Measurements from ENCODE around the gene NRL.

DNA sequence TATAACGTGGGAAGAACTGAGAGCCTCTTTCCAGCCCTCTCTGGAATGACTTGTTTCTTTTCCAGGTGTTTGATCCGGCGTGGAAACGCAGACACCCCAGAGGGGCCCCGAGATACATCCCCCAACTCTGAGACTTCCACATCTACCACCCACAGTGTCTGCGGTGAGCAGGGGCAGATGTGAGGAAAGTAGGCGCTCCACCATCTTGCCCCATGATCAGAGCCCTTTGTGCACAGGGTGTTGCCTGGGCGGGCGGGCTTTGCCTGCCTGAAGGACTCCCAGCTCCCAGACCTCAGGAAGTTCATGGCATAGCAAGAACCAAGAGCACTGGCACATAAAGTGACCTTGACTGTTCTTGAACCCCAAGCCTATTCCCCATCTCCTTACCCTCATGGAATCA, 60.1 kb downstream of the NRL start:
- TF ChIP-seq, protein P1, sequence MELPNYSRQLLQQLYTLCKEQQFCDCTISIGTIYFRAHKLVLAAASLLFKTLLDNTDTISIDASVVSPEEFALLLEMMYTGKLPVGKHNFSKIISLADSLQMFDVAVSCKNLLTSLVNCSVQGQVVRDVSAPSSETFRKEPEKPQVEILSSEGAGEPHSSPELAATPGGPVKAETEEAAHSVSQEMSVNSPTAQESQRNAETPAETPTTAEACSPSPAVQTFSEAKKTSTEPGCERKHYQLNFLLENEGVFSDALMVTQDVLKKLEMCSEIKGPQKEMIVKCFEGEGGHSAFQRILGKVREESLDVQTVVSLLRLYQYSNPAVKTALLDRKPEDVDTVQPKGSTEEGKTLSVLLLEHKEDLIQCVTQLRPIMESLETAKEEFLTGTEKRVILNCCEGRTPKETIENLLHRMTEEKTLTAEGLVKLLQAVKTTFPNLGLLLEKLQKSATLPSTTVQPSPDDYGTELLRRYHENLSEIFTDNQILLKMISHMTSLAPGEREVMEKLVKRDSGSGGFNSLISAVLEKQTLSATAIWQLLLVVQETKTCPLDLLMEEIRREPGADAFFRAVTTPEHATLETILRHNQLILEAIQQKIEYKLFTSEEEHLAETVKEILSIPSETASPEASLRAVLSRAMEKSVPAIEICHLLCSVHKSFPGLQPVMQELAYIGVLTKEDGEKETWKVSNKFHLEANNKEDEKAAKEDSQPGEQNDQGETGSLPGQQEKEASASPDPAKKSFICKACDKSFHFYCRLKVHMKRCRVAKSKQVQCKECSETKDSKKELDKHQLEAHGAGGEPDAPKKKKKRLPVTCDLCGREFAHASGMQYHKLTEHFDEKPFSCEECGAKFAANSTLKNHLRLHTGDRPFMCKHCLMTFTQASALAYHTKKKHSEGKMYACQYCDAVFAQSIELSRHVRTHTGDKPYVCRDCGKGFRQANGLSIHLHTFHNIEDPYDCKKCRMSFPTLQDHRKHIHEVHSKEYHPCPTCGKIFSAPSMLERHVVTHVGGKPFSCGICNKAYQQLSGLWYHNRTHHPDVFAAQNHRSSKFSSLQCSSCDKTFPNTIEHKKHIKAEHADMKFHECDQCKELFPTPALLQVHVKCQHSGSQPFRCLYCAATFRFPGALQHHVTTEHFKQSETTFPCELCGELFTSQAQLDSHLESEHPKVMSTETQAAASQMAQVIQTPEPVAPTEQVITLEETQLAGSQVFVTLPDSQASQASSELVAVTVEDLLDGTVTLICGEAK (IDR thresholded peaks at IDR 0.05), result no peak
- TF ChIP-seq, protein P1 (CRISPR knock-in tag; IDR thresholded peaks at IDR 0.05), result no peak
- TF ChIP-seq SMARCB1 (IDR thresholded peaks at IDR 0.05; ENCODE audit: insufficient read length, low read depth) (no peak), FOXJ3 (CRISPR knock-in tag; IDR thresholded peaks at IDR 0.05) (no peak), ZNF274 (IDR thresholded peaks at IDR 0.05; ENCODE audit: borderline replicate concordance, low read depth, low read length) (no peak), CEBPB (tag; IDR thresholded peaks at IDR 0.05) (no peak)
- TF ChIP-seq, protein P2, sequence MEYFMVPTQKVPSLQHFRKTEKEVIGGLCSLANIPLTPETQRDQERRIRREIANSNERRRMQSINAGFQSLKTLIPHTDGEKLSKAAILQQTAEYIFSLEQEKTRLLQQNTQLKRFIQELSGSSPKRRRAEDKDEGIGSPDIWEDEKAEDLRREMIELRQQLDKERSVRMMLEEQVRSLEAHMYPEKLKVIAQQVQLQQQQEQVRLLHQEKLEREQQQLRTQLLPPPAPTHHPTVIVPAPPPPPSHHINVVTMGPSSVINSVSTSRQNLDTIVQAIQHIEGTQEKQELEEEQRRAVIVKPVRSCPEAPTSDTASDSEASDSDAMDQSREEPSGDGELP (CRISPR knock-in tag; IDR thresholded peaks at IDR 0.05; ENCODE audit: borderline replicate concordance), result no peak
- TF ChIP-seq, protein P3, sequence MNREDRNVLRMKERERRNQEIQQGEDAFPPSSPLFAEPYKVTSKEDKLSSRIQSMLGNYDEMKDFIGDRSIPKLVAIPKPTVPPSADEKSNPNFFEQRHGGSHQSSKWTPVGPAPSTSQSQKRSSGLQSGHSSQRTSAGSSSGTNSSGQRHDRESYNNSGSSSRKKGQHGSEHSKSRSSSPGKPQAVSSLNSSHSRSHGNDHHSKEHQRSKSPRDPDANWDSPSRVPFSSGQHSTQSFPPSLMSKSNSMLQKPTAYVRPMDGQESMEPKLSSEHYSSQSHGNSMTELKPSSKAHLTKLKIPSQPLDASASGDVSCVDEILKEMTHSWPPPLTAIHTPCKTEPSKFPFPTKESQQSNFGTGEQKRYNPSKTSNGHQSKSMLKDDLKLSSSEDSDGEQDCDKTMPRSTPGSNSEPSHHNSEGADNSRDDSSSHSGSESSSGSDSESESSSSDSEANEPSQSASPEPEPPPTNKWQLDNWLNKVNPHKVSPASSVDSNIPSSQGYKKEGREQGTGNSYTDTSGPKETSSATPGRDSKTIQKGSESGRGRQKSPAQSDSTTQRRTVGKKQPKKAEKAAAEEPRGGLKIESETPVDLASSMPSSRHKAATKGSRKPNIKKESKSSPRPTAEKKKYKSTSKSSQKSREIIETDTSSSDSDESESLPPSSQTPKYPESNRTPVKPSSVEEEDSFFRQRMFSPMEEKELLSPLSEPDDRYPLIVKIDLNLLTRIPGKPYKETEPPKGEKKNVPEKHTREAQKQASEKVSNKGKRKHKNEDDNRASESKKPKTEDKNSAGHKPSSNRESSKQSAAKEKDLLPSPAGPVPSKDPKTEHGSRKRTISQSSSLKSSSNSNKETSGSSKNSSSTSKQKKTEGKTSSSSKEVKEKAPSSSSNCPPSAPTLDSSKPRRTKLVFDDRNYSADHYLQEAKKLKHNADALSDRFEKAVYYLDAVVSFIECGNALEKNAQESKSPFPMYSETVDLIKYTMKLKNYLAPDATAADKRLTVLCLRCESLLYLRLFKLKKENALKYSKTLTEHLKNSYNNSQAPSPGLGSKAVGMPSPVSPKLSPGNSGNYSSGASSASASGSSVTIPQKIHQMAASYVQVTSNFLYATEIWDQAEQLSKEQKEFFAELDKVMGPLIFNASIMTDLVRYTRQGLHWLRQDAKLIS (CRISPR knock-in tag; IDR thresholded peaks at IDR 0.05), result no peak
